ENCODE data around the gene SRGAP1.
"Not testable (repeated sequence)": the region's sequence is repeated elsewhere in the genome, so short reads cannot be mapped to it uniquely, and the experiment has no call there.

Gene SRGAP1

GRCh38 chr12:63849106-63849620 is 4.7 kb downstream of the SRGAP1 start:
- DNase-seq (ENCODE audit: low spot score) = no peak
- in situ Hi-C loops (cut with MboI; ENCODE audit: low pct_unique_long_range_greater_than_20kb, low sequenced_read_pairs, unreplicated experiment) = loop anchor here (25.0 kb wide), 1 partner anchor 538 kb away; the partner anchor contains the start of gene C12orf56
- TF ChIP-seq CTCF (IDR thresholded peaks at IDR 0.05; ENCODE audit: extremely low read depth, insufficient read depth, missing control alignments) = no peak

DNA sequence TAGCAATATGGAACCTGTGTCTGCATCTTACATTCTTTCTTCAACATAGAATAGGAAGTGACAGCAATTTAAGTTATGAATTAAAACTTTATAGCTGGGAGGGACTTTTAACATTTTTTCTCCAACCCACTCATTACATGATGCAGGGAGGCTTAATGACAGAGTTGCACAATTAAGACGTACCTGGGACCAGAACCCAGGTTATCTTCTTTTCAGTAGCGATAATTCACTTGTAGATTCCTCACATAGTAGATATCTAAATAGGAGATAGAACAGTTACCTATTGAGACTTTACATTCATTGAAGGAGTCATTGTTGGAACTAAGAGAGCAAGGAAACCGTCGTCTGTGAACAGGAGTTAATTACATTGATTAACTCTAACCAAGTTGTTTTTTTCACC is 5.1 kb downstream of the SRGAP1 start:
- in situ Hi-C loops (cut with MboI; ENCODE audit: low pct_unique_long_range_greater_than_20kb, low sequenced_read_pairs, unreplicated experiment) = loop anchor here (25.0 kb wide), 1 partner anchor 538 kb away; the partner anchor contains the start of gene C12orf56
- no peak for DNase-seq (ENCODE audit: low spot score)

DNA sequence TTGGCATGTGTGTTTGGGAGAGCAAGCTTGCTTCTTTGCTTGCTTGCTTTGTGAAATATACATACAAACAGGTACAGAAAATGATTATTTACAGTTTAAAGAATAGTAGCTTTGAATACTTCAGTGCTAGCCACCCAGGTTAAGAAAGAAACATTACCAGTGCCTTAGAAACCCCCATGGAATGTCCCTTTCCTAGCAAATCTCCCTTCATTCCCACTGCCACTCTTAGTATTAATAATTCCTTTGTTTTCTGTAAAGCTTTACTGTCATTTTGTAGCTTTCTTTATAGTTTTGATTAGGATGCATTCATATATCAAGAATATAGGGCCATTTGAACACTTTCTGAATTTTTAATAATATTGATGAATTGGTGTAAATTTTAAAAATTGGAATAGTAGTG is 9.5 kb downstream of the SRGAP1 start:
- in situ Hi-C loops (cut with MboI; ENCODE audit: low pct_unique_long_range_greater_than_20kb, low sequenced_read_pairs, unreplicated experiment) = no loop called here
- TF ChIP-seq CTCF (IDR thresholded peaks at IDR 0.05; ENCODE audit: extremely low read depth, insufficient read depth, missing control alignments) = no peak
- no peak for DNase-seq (ENCODE audit: low spot score)

More for the DNA sequence above, 5.1 kb downstream of the SRGAP1 start:
- no peak for TF ChIP-seq CTCF (IDR thresholded peaks at IDR 0.05; ENCODE audit: extremely low read depth, insufficient read depth, missing control alignments)

DNA sequence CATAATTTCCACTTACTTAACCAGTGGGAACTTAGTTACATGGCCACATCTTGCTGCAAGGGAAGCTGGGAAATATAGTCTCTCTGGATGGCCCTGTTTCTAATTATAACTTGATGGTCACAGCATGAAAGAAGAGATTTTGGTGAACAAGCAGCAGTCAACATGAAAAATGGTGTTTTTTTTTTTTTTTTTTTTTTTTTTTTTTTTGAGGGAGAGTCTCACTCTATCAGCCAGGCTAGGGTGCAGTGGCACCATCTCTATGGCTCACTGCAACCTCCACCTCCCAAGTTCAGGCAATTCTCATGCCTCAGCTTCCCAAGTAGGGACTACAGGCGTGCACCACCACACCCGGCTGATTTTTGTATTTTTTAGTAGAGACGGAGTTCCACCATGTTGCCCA is 10.8 kb downstream of the SRGAP1 start:
- DNase-seq (ENCODE audit: low spot score) = no peak
- TF ChIP-seq CTCF (IDR thresholded peaks at IDR 0.05; ENCODE audit: extremely low read depth, insufficient read depth, missing control alignments) = no peak
- in situ Hi-C loops (cut with MboI; ENCODE audit: low pct_unique_long_range_greater_than_20kb, low sequenced_read_pairs, unreplicated experiment) = no loop called here

DNA sequence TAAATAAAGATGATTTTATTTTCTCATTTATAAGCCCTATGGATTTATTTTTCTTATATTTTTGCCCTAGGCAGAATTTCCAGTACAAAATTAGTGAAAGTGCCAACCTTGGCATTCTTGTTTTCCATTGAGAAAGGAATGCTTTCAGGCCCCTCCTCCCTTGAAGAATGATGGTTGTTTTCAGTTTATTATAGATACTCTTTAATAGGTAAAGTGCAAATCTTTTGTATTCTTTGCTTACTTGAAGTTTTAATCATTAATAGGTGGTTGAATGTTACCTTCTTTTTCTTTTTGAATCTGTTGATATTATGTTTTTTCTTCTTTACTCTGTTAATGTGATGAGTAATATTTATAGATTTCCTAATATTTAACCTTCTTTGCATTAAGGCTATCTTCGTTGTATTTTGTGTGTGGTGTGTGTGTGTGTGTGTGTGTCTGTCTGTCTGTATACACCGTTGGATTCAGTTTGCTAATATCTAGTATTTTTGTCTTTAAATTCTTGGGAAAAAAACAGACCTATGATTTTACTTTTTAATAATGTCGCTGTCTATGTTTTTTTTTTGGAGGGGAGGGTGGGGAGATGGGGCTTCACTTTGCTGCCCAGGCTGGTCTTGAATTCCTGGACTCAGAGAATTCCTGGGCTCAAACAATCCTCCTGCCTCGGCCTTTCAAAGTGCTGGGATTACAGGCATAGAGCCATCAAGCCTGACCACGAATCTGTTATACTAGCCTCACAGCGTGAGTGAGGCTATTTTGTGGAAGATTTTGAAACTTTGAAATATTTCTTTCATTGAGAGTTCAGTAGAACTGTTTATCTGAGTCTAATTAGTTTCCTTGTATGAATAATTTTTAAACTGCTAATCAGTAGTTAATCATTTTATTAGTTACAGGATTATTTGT is 13.5 kb downstream of the SRGAP1 start:
- TF ChIP-seq CTCF (IDR thresholded peaks at IDR 0.05; ENCODE audit: extremely low read depth, insufficient read depth, missing control alignments) = no peak
- in situ Hi-C loops (cut with MboI; ENCODE audit: low pct_unique_long_range_greater_than_20kb, low sequenced_read_pairs, unreplicated experiment) = no loop called here
- no peak for DNase-seq (ENCODE audit: low spot score)

DNA sequence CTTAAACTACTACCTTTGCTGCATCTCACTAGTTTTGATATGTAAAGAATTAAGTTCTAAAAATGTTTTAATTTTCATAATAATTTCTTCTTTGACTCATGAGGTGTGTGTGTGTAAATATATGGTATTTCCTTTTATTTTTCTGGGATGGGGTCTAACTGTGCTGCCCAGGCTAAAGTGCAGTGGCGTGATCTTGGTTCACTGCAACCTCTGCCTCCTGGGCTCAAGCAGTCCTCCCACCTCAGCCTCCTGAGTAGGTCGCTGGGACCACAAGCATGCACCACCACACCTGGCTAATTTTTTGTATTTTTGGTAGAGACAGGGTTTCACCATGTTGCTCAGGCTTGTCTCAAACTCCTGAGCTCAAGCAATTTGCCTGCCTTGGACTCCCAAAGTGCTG is 15.4 kb downstream of the SRGAP1 start:
- in situ Hi-C loops (cut with MboI; ENCODE audit: low pct_unique_long_range_greater_than_20kb, low sequenced_read_pairs, unreplicated experiment); DNase-seq (ENCODE audit: low spot score): not testable (repeated sequence)

Data from GM13977 (cell line).